Stomach (tissue), 4 donors: ENCODE data around the gene TRIO.

Experiments
- POLR2A ChIP-seq, 4 donors: fragments of 450-650 bp; IDR thresholded peaks; one replicate each; pipeline ENCODE4 v1.6.1; 2016; ENCODE audit warnings: antibody characterized with exemption in 4 of 4, control low read depth in 2 of 4, mild to moderate bottlenecking in 1 of 4, moderate library complexity in 1 of 4
- TF ChIP-seq, protein P1 (sequence below), 7 experiments: fragments of 450-650 bp in 4 of 7; fragments of 200-600 bp in 3 of 7; sonication (generic) in 3 of 7; IDR thresholded peaks; one replicate each; pipeline ENCODE4 v1.5.1; 2016 to 2019; ENCODE audit warnings: antibody characterized with exemption in 7 of 7, control low read depth in 2 of 7, mild to moderate bottlenecking in 1 of 7

DNA sequence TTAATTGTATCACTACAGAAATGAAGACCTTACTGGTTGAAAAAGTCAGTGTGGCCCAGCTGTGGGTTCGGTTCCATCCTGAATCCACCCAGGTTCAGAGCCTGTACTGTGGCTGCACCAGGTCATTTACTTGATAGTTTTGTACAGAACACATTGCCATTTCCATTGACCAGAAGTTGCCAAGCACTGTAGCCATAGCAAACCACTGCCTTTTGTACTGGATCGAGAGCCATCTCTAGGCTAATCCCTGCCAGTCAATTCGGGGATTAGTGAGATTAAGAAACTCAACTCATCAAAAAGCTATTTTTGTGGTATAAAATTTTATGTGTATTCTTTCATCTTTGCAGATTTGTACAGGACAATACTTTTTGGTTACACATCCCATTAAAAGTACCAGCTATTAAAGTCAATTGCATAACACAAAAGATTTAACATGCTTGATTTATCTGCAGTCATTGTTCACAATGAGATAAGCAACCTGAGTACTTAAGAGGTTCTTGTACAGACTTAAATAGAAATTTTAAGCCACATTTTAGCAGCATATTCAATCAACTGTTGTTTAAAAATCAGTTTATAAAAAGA lies 329.9 kb downstream of the TRIO start:
- TF ChIP-seq, protein P1, sequence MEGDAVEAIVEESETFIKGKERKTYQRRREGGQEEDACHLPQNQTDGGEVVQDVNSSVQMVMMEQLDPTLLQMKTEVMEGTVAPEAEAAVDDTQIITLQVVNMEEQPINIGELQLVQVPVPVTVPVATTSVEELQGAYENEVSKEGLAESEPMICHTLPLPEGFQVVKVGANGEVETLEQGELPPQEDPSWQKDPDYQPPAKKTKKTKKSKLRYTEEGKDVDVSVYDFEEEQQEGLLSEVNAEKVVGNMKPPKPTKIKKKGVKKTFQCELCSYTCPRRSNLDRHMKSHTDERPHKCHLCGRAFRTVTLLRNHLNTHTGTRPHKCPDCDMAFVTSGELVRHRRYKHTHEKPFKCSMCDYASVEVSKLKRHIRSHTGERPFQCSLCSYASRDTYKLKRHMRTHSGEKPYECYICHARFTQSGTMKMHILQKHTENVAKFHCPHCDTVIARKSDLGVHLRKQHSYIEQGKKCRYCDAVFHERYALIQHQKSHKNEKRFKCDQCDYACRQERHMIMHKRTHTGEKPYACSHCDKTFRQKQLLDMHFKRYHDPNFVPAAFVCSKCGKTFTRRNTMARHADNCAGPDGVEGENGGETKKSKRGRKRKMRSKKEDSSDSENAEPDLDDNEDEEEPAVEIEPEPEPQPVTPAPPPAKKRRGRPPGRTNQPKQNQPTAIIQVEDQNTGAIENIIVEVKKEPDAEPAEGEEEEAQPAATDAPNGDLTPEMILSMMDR (IDR thresholded peaks at IDR 0.05), result no peak
- TF ChIP-seq POLR2A (IDR thresholded peaks at IDR 0.05), result no peak
